KBM-7 (cell line): ENCODE measurements around the gene ZNF224.
A peak's percentile ranks its signal among the peaks of the same experiment; 100 is the strongest.
"Not testable (repeated sequence)": the region's sequence is repeated elsewhere in the genome, so short reads cannot be mapped to it uniquely, and the experiment has no call there.

Experiments used
- DNase-seq: peaks from one replicate; pipeline ENCODE4 v3.0.0-alpha.2; 2015
- in situ Hi-C: fragments of 300-500 bp; cut with MboI; formaldehyde crosslinking; loops from 2 replicates; pipeline ENCODE4 v1.14.3; 2020; ENCODE audit warnings: low sequenced_read_pairs, low pct_unique_long_range_greater_than_20kb, mixed read lengths

ZNF224 gene

GRCh38 chr19:44113784-44114390, 19.7 kb downstream of the ZNF224 start:
- in situ Hi-C loops: no loop called here
- peak; percentile 32 for DNase-seq

DNA sequence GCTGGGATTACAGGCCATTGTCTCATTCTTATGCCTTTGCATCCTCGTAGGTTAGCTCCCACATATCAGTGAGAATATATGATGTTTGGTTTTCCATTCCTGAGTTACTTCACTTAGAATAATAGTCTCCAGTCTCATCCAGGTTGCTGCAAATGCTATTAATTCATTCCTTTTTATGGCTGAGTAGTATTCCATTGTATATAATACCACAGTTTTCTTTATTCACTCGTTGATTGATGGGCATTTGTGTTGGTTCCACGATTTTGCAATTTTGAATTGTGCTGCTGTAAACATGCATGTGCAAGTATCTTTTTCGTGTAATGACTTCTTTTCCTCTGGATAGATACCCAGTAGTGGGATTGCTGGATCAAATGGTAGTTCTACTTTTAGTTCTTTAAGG, 27.0 kb downstream of the ZNF224 start:
- in situ Hi-C loops, DNase-seq: not testable (repeated sequence)

- in situ Hi-C loops: no loop called here
- no peak for DNase-seq
These were observed 37.8 kb downstream of the ZNF224 start for GRCh38 chr19:44131955-44132354.

GRCh38 chr19:44141191-44142058, 47.3 kb downstream of the ZNF224 start, which contains the start of gene ZNF234:
ZNF234 (plus strand) TSS chr19:44141554; CDS start chr19:44144633, 3,079 bp downstream.
- peak; percentile 83 for DNase-seq
- in situ Hi-C loops: no loop called here

- no peak for DNase-seq
- in situ Hi-C loops: no loop called here
These were observed 47.9 kb downstream of the ZNF224 start for GRCh38 chr19:44142059-44142433.

GRCh38 chr19:44149776-44150175, 55.6 kb downstream of the ZNF224 start:
- no peak for DNase-seq
- in situ Hi-C loops: no loop called here

DNA sequence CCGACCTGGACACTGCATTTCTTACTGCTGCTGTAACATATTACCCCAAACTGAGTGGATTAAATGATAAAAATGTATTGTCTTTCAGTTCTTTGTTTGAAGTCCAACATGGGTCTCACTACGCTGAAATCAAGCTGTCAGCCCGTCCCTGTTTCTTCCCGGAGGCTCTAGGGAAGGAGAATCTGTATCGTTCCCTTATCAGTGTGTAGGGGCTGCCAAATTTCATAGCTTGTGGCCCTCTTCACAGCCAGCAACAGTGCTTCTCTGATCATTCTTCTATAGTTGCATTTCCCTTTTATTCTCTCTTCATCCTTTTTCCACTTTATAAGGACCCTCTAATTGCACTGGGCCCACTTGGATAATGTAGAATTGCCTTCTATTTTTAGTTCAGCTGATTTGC, 57.3 kb downstream of the ZNF224 start:
- no peak for DNase-seq
- in situ Hi-C loops: no loop called here

DNA sequence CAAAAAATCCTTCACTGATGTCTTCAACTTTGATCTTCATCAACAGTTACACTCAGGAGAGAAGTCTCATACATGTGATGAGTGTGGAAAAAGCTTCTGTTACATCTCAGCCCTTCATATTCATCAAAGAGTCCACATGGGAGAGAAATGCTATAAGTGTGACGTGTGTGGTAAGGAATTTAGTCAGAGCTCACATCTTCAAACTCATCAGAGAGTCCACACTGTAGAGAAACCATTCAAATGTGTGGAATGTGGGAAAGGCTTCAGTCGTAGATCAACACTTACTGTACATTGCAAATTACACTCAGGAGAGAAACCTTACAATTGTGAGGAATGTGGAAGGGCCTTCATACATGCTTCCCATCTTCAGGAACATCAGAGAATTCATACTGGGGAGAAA, 62.3 kb downstream of the ZNF224 start:
- no peak for DNase-seq
- in situ Hi-C loops: no loop called here
